Neural progenitor cell (in vitro differentiated cells): ENCODE data around the gene FRS2. TPM values are rescaled to one million over a fixed set of nuclear protein-coding genes. Genes with fewer than 3 reads are reported as not detected.

ENCODE experiments used
- DNase-seq: peaks from one replicate; pipeline ENCODE4 v3.0.0-alpha.2; 2016; ENCODE audit warnings: low spot score
- H2AFZ ChIP-seq: fragments of 200-600 bp; sonication (generic); replicated peaks from 2 replicates; pipeline ENCODE4 v1.6.1; 2016; ENCODE audit warnings: antibody characterized with exemption
- H3F3A ChIP-seq: fragments of 200-600 bp; sonication (generic); 2 replicates; pipeline ENCODE4 v1.6.1; 2016; ENCODE audit warnings: antibody characterized with exemption, low read depth
- H3K27ac ChIP-seq: fragments of 200-600 bp; sonication (generic); 2 replicates; pipeline ENCODE4 v1.5.1; 2016; ENCODE audit warnings: mild to moderate bottlenecking
- H3K27me3 ChIP-seq: fragments of 200-600 bp; sonication (generic); 2 replicates; pipeline ENCODE4 v1.6.1; 2016; ENCODE audit warnings: mild to moderate bottlenecking, moderate library complexity
- H3K36me3 ChIP-seq: fragments of 200-600 bp; sonication (generic); 2 replicates; pipeline ENCODE4 v1.5.1; 2016
- H3K4me1 ChIP-seq: fragments of 200-600 bp; sonication (generic); 2 replicates; pipeline ENCODE4 v1.6.1; 2016; ENCODE audit warnings: mixed run types
- H3K4me2 ChIP-seq: fragments of 200-600 bp; sonication (generic); 2 replicates; pipeline ENCODE4 v1.6.1; 2016
- H3K4me3 ChIP-seq: fragments of 200-600 bp; sonication (generic); 2 replicates; pipeline ENCODE4 v1.5.1; 2016
- H3K79me2 ChIP-seq: fragments of 200-600 bp; sonication (generic); 2 replicates; pipeline ENCODE4 v1.6.1; 2016; ENCODE audit warnings: low read depth
- H3K9ac ChIP-seq: fragments of 200-600 bp; sonication (generic); 2 replicates; pipeline ENCODE4 v1.6.1; 2016
- H3K9me3 ChIP-seq: fragments of 200-600 bp; sonication (generic); 2 replicates; pipeline ENCODE4 v1.5.1; 2016; ENCODE audit warnings: low read depth
- H4K20me1 ChIP-seq: fragments of 200-600 bp; sonication (generic); 2 replicates; pipeline ENCODE4 v1.6.1; 2016; ENCODE audit warnings: low read depth
- H3K27ac Mint-ChIP-seq: 3 replicates; pipeline ENCODE4 v1.8.0; 2021; ENCODE audit warnings: mixed read lengths
- H3K27me3 Mint-ChIP-seq: 2 replicates; pipeline ENCODE4 v1.8.0; 2022; ENCODE audit warnings: low read depth, mild to moderate bottlenecking, inconsistent platforms, moderate library complexity, mixed read lengths; ENCODE audit not compliant: insufficient read depth
- H3K36me3 Mint-ChIP-seq: 3 replicates; pipeline ENCODE4 v1.8.0; 2021; ENCODE audit warnings: mixed read lengths
- H3K4me1 Mint-ChIP-seq: 3 replicates; pipeline ENCODE4 v1.8.0; 2021; ENCODE audit warnings: mixed read lengths
- H3K4me3 Mint-ChIP-seq: 3 replicates; pipeline ENCODE4 v1.8.0; 2021; ENCODE audit warnings: mild to moderate bottlenecking, moderate library complexity, mixed read lengths
- H3K9me3 Mint-ChIP-seq: 3 replicates; pipeline ENCODE4 v1.8.0; 2020; ENCODE audit warnings: mixed read lengths
- EZH2 ChIP-seq: fragments of 200-600 bp; sonication (generic); IDR thresholded peaks from 2 replicates; pipeline ENCODE4 v1.6.1; 2017; ENCODE audit warnings: antibody characterized with exemption, mild to moderate bottlenecking, moderate library complexity
- EZH2phosphoT487 ChIP-seq: fragments of 200-600 bp; sonication (generic); IDR thresholded peaks from 2 replicates; pipeline ENCODE4 v1.6.1; 2017; ENCODE audit warnings: antibody characterized with exemption
- total RNA-seq: library from RNA; depleted of rRNA; stranded (reverse); fragments of >200 nt; gene quantifications from 2 replicates; pipeline ENCODE4 v1.2.3, GENCODE V29; 2015; ENCODE audit warnings: low replicate concordance
- TF ChIP-seq, protein P1 (sequence below): fragments of 200-600 bp; sonication (generic); IDR thresholded peaks from 2 replicates; pipeline ENCODE4 v1.5.1; 2017; ENCODE audit warnings: antibody characterized with exemption, mild to moderate bottlenecking

The FRS2 gene
- total RNA-seq, 1 donor from 2014 or later = 128 TPM

- H2AFZ ChIP-seq = peak overlapping the region; percentile 85
- Mint-ChIP-seq H3K36me3 (peaks cover 5% of the 10 kb centered on the region), H3K4me3 (peak overlapping the region; percentile 99), H3K4me1 (peaks cover 44% of the 10 kb centered on the region), H3K27ac (peak overlapping the region; percentile 70), H3K9me3 (no peaks in the 10 kb centered on the region), H3K27me3 (peaks cover 7% of the 10 kb centered on the region)
- no peak for DNase-seq
- H3K4me1 ChIP-seq = peaks cover 58% of the 10 kb centered on the region
- peaks cover 46% of the 10 kb centered on the region for H3K79me2 ChIP-seq
- no peaks in the 10 kb centered on the region for H3K27me3 ChIP-seq
- no peak overlapping the region for H3K9ac ChIP-seq
- H3F3A ChIP-seq = peaks cover 68% of the 10 kb centered on the region
- H3K27ac ChIP-seq = peak overlapping the region; percentile 96
- no peaks in the 10 kb centered on the region for H3K9me3 ChIP-seq
- TF ChIP-seq EZH2 = no peak
- TF ChIP-seq, protein P1, sequence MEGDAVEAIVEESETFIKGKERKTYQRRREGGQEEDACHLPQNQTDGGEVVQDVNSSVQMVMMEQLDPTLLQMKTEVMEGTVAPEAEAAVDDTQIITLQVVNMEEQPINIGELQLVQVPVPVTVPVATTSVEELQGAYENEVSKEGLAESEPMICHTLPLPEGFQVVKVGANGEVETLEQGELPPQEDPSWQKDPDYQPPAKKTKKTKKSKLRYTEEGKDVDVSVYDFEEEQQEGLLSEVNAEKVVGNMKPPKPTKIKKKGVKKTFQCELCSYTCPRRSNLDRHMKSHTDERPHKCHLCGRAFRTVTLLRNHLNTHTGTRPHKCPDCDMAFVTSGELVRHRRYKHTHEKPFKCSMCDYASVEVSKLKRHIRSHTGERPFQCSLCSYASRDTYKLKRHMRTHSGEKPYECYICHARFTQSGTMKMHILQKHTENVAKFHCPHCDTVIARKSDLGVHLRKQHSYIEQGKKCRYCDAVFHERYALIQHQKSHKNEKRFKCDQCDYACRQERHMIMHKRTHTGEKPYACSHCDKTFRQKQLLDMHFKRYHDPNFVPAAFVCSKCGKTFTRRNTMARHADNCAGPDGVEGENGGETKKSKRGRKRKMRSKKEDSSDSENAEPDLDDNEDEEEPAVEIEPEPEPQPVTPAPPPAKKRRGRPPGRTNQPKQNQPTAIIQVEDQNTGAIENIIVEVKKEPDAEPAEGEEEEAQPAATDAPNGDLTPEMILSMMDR = no peak
- TF ChIP-seq EZH2phosphoT487 = no peak
- no peaks in the 10 kb centered on the region for H3K36me3 ChIP-seq
- H3K4me3 ChIP-seq = peak overlapping the region; percentile 74
- H3K4me2 ChIP-seq = peak overlapping the region; percentile 94
- peaks cover 40% of the 10 kb centered on the region for H4K20me1 ChIP-seq
Measured at GRCh38 chr12:69469854-69470188, 367 bp upstream of the FRS2 start.

DNA sequence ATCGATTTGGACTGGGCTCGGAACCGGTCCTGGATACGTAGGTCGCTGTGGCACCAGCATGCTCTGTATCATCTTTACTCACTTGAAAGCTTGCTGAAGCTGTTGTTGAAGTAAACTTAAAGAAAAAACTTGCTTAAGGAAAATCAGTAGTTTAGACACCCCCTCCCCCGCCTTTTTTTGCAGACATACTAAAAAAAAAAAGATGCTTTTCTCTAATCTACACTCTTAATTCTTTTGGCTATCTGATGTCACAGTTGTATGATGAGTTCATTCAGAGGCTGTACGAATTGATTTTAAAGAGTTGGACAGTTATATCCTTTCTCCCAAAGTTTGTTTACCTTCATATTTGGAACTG, 865 bp downstream of the FRS2 start:
- H4K20me1 ChIP-seq = peaks cover 52% of the 10 kb centered on the region
- no peaks in the 10 kb centered on the region for H3K36me3 ChIP-seq
- H3K9me3 Mint-ChIP-seq = no peaks in the 10 kb centered on the region
- H3K4me3 ChIP-seq = peak overlapping the region; percentile 74
- DNase-seq = no peak
- peaks cover 67% of the 10 kb centered on the region for H3K4me1 ChIP-seq
- H3K4me2 ChIP-seq = peak overlapping the region; percentile 94
- H3K27ac Mint-ChIP-seq = peak overlapping the region; percentile 95
- H3K27ac ChIP-seq = peak overlapping the region; percentile 96
- no peak overlapping the region for H2AFZ ChIP-seq
- peaks cover 57% of the 10 kb centered on the region for H3K4me1 Mint-ChIP-seq
- peaks cover 7% of the 10 kb centered on the region for H3K27me3 Mint-ChIP-seq
- no peak for TF ChIP-seq EZH2phosphoT487
- no peak for TF ChIP-seq EZH2
- TF ChIP-seq, protein P1 = no peak
- peak overlapping the region; percentile 91 for H3K9ac ChIP-seq
- H3K9me3 ChIP-seq = no peaks in the 10 kb centered on the region
- peaks cover 5% of the 10 kb centered on the region for H3K36me3 Mint-ChIP-seq
- peak overlapping the region; percentile 99 for H3K4me3 Mint-ChIP-seq
- peaks cover 74% of the 10 kb centered on the region for H3F3A ChIP-seq
- no peaks in the 10 kb centered on the region for H3K27me3 ChIP-seq
- H3K79me2 ChIP-seq = peaks cover 58% of the 10 kb centered on the region

DNA sequence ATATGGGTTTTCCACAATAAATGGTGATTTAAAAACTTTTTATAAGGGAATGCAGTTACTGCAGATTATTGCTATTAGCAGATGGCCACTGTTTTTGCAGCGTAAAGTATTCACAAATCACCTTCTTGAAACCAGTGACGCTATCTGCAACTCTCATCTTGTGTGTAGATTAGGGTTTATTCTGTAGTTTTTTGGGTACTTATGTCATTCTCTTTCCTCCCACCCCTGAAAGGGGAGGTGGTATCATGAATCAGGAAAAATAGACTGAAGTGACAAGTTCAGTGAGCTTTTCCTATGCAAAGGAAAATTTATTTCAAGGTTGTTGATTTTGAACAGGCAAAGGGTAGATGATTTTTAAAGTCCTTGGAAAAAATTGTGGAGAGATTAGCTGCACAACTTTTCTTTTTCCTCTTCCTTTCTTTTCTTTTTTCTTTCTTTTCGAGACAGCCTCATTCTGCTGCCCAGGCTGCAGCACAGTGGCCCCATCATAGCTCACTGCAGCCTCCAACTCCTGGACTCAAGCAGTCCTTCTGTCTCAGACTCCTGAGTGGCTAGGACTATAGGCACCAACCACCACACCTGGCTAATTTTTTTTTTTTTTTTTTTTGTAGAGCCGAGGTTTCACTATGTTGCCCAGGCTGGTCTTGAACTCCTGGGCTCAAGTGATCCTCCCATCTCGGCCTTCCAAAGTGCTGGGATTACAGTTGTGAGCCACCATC, 1.6 kb downstream of the FRS2 start:
- H3K4me3 Mint-ChIP-seq = peak overlapping the region; percentile 99
- peaks cover 57% of the 10 kb centered on the region for H3K4me1 Mint-ChIP-seq
- no peaks in the 10 kb centered on the region for H3K27me3 ChIP-seq
- H3K36me3 Mint-ChIP-seq = peaks cover 5% of the 10 kb centered on the region
- no peaks in the 10 kb centered on the region for H3K9me3 Mint-ChIP-seq
- H3K4me2 ChIP-seq = peak overlapping the region; percentile 94
- peak overlapping the region; percentile 91 for H3K9ac ChIP-seq
- H3K27ac Mint-ChIP-seq = peak overlapping the region; percentile 61
- no peak for DNase-seq
- TF ChIP-seq EZH2 (no peak), EZH2phosphoT487 (no peak)
- TF ChIP-seq, protein P1 = no peak
- peaks cover 7% of the 10 kb centered on the region for H3K27me3 Mint-ChIP-seq
- H3K4me1 ChIP-seq = peaks cover 68% of the 10 kb centered on the region
- peak overlapping the region; percentile 74 for H3K4me3 ChIP-seq
- H4K20me1 ChIP-seq = peaks cover 60% of the 10 kb centered on the region
- no peak overlapping the region for H2AFZ ChIP-seq
- no peaks in the 10 kb centered on the region for H3K36me3 ChIP-seq
- peaks cover 70% of the 10 kb centered on the region for H3F3A ChIP-seq
- H3K9me3 ChIP-seq = no peaks in the 10 kb centered on the region
- peaks cover 66% of the 10 kb centered on the region for H3K79me2 ChIP-seq
- H3K27ac ChIP-seq = peak overlapping the region; percentile 96
